Measurements from ENCODE around the gene EFR3B.

GRCh38 chr2:25066455-25066854 is 24.6 kb downstream of the EFR3B start:
- TF ChIP-seq CTCF (IDR thresholded peaks at IDR 0.05; ENCODE audit: insufficient read depth, low read length, poor library complexity, severe bottlenecking) (no peak), EZH2phosphoT487 (conservative IDR thresholded peaks at IDR 0.05; ENCODE audit: low read length) (no peak)
